HEK293T (cell line): ENCODE measurements around the gene FAM229B.
"Not testable (repeated sequence)": the region's sequence is repeated elsewhere in the genome, so short reads cannot be mapped to it uniquely, and the experiment has no call there.

ENCODE experiments used
- CTCF ChIA-PET: fragments of 350-600 bp; formaldehyde crosslinking; extraction: SDS; loops from one replicate; lab custom pipeline; 2021; ENCODE audit warnings: antibody characterized with exemption, inconsistent platforms; lab: Yijun Ruan, JAX
- POLR2A ChIA-PET: fragments of 350-600 bp; formaldehyde crosslinking; extraction: SDS; loops from one replicate; lab custom pipeline; 2020; ENCODE audit warnings: antibody characterized with exemption, inconsistent platforms; lab: Yijun Ruan, JAX
- DNase-seq: peaks from one replicate; pipeline ENCODE4 v3.0.0; 2012; ENCODE audit warnings: mixed read lengths; ENCODE audit errors: extremely low spot score
- ARNT ChIP-seq: fragments of 450-650 bp; IDR thresholded peaks from 2 replicates; pipeline ENCODE4 v1.6.1; 2017; ENCODE audit warnings: mild to moderate bottlenecking
- BHLHE40 ChIP-seq: fragments of 450-650 bp; IDR thresholded peaks from 2 replicates; pipeline ENCODE4 v1.6.1; 2016; ENCODE audit warnings: mild to moderate bottlenecking, moderate library complexity, borderline replicate concordance
- CTBP1 ChIP-seq: fragments of 450-650 bp; IDR thresholded peaks from 2 replicates; pipeline ENCODE4 v1.6.1; 2016; ENCODE audit warnings: borderline replicate concordance
- ELF4 ChIP-seq: fragments of 450-650 bp; IDR thresholded peaks from 2 replicates; pipeline ENCODE4 v1.6.1; 2017; ENCODE audit warnings: antibody characterized with exemption
- FOXA1 ChIP-seq: fragments of 450-650 bp; IDR thresholded peaks from 2 replicates; pipeline ENCODE4 v1.6.1; 2016; ENCODE audit warnings: mild to moderate bottlenecking
- FOXK2 ChIP-seq: fragments of 450-650 bp; IDR thresholded peaks from 2 replicates; pipeline ENCODE4 v1.6.1; 2016; ENCODE audit warnings: mild to moderate bottlenecking
- FOXM1 ChIP-seq: fragments of 450-650 bp; IDR thresholded peaks from 2 replicates; pipeline ENCODE4 v1.6.1; 2017; ENCODE audit warnings: mild to moderate bottlenecking, borderline replicate concordance
- HDGF ChIP-seq: fragments of 450-650 bp; IDR thresholded peaks from 2 replicates; pipeline ENCODE4 v1.6.1; 2017; ENCODE audit warnings: antibody characterized with exemption, borderline replicate concordance
- L3MBTL2 ChIP-seq: fragments of 450-650 bp; conservative IDR thresholded peaks from 2 replicates; pipeline ENCODE4 v1.6.1; 2016; ENCODE audit warnings: mild to moderate bottlenecking
- LEF1 ChIP-seq: fragments of 450-650 bp; IDR thresholded peaks from 2 replicates; pipeline ENCODE4 v1.6.1; 2017; ENCODE audit warnings: mild to moderate bottlenecking, borderline replicate concordance
- NFRKB ChIP-seq: fragments of 450-650 bp; IDR thresholded peaks from 2 replicates; pipeline ENCODE4 v1.6.1; 2016; ENCODE audit warnings: mild to moderate bottlenecking, moderate library complexity
- PKNOX1 ChIP-seq: fragments of 450-650 bp; IDR thresholded peaks from 2 replicates; pipeline ENCODE4 v1.6.1; 2016
- SP1 ChIP-seq: fragments of 450-650 bp; IDR thresholded peaks from 2 replicates; pipeline ENCODE4 v1.6.1; 2017
- SUZ12 ChIP-seq: fragments of 450-650 bp; IDR thresholded peaks from 2 replicates; pipeline ENCODE4 v1.6.1; 2016; ENCODE audit warnings: mild to moderate bottlenecking
- TARDBP ChIP-seq: fragments of 450-650 bp; IDR thresholded peaks from 2 replicates; pipeline ENCODE4 v1.6.1; 2016
- ZNF384 ChIP-seq: fragments of 450-650 bp; IDR thresholded peaks from 2 replicates; pipeline ENCODE4 v1.6.1; 2016

FAM229B gene

GRCh38 chr6:112049996-112050395, 37.4 kb upstream of the FAM229B start:
- ChIA-PET CTCF (interaction anchor here (0.6 to 1.5 kb wide), 2 partner anchors 37 to 396 kb away, joined by 3 to 5 read pairs; partner anchors contain the start of genes FAM229B and TUBE1), POLR2A (interaction anchor here (1.4 kb wide), 1 partner anchor 38 kb away, joined by 5 read pairs; the partner anchor contains the start of genes FAM229B and TUBE1)
- DNase-seq: no peak
- TF ChIP-seq FOXA1: no peak
- TF ChIP-seq TARDBP: no peak
- no peak for TF ChIP-seq PKNOX1
- no peak for TF ChIP-seq FOXK2
- no peak for TF ChIP-seq FOXM1
- no peak for TF ChIP-seq LEF1
- no peak for TF ChIP-seq SUZ12
- TF ChIP-seq SP1: no peak
- no peak for TF ChIP-seq ELF4
- no peak for TF ChIP-seq HDGF
- TF ChIP-seq BHLHE40: no peak
- TF ChIP-seq ZNF384: no peak

- ChIA-PET CTCF (interaction anchor here (1.5 kb wide), 1 partner anchor 37 kb away, joined by 5 read pairs; the partner anchor contains the start of genes FAM229B and TUBE1), POLR2A (interaction anchor here (1.4 kb wide), 1 partner anchor 37 kb away, joined by 5 read pairs; the partner anchor contains the start of genes FAM229B and TUBE1)
- DNase-seq: no peak
- TF ChIP-seq BHLHE40 (no peak), NFRKB (no peak), CTBP1 (no peak), ZNF384 (no peak), L3MBTL2 (no peak), SUZ12 (no peak), LEF1 (no peak), FOXA1 (no peak), ELF4 (no peak), FOXK2 (no peak), ARNT (no peak), TARDBP (no peak), PKNOX1 (no peak), HDGF (no peak), SP1 (no peak), FOXM1 (no peak)
These were observed 37.0 kb upstream of the FAM229B start for GRCh38 chr6:112050429-112050828.

DNA sequence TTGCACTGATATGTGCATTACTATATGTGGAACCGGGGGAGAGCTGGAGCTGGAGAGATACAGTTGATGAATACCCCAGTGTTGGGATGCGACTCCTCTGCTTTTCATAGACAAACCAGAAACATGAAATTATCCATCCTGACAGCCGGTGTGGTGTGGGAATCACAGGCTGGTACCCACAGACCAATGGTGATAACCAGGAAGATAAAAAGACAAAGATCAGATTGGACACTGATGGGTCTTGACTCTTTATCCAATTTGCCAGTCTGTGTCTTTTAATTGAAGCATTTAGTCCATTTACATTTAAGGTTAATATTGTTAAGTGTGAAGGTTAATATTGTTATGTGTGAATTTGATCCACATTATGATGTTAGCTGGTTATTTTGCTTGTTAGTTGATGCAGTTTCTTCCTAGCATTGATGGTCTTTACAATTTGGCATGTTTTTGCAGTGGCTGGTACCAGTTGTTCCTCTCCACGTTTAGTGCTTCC, 36.1 kb upstream of the FAM229B start:
- CTCF ChIA-PET: interaction anchor here (0.6 to 1.5 kb wide), 2 partner anchors 16 to 36 kb away, joined by 3 to 5 read pairs; partner anchors contain the start of genes FAM229B and TUBE1
- not testable (repeated sequence) for DNase-seq
- POLR2A ChIA-PET: interaction anchor here (1.4 kb wide), 1 partner anchor 36 kb away, joined by 5 read pairs; the partner anchor contains the start of genes FAM229B and TUBE1

GRCh38 chr6:112054001-112054400, 33.4 kb upstream of the FAM229B start, which contains the start of gene CCN6:
Gene CCN6, plus strand, starts transcription at chr6:112054104. Its CDS starts 254 bp downstream, at chr6:112054358.
- ChIA-PET POLR2A (no interaction called here), CTCF (interaction anchor here (1.1 kb wide), 1 partner anchor 11 kb away, joined by 3 read pairs; no protein-coding TSS in a partner anchor)
- TF ChIP-seq SUZ12 (no peak), BHLHE40 (no peak), FOXA1 (no peak), L3MBTL2 (no peak), PKNOX1 (no peak), NFRKB (no peak)
- DNase-seq: no peak

DNA sequence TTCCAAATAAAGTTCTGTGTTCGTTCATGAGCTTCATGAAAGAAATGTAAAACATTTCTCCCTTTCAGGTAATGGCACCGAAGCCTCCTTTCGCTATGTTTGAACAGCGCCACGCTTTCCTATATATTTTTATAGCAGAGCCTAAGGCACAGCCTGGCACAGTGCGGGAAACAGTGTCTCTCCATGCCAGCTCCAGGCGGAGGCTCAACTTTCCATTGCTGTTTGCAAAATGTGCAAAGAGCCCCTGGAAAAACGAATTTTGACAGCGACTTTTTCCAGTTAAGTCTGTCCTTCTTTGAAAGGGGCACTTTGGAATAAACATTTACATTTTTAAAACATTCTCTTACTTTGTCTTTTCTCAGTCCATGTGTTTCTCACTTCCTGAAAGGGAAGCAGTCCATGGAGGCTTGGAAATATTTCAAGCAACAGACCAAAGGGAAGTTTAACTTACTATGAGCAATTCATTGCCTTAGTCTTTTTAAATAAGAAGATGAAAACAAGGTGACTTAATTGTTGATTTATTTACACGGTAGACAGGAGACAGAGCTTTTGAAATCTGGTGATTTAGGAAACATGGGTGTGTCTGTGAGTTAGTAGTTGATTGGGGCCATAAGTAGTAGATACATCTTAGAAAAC, 32.7 kb upstream of the FAM229B start:
- ChIA-PET CTCF (interaction anchor here (1.1 kb wide), 1 partner anchor 11 kb away, joined by 3 read pairs; no protein-coding TSS in a partner anchor), POLR2A (no interaction called here)
- TF ChIP-seq FOXK2 (no peak), TARDBP (no peak), LEF1 (no peak)
- DNase-seq: no peak

GRCh38 chr6:112058243-112059032, 29.0 kb upstream of the FAM229B start:
- TF ChIP-seq CTBP1 (no peak), LEF1 (no peak), BHLHE40 (no peak), TARDBP (no peak), FOXM1 (no peak), ARNT (no peak), PKNOX1 (no peak)
- ChIA-PET CTCF (interaction anchor here (0.7 to 0.9 kb wide), 2 partner anchors 15 to 475 kb away, joined by 3 read pairs; no protein-coding TSS in a partner anchor), POLR2A (no interaction called here)
- no peak for DNase-seq
